Putamen (tissue), 1 donor: ENCODE measurements around the gene EMC10.
A peak's percentile ranks its signal among the peaks of the same experiment; 100 is the strongest.
"Not testable (repeated sequence)": the region's sequence is repeated elsewhere in the genome, so short reads cannot be mapped to it uniquely, and the experiment has no call there.

Experiments
- DNase-seq: peaks from one replicate; pipeline ENCODE4 v3.0.0-alpha.2; 2016; ENCODE audit warnings: low spot score

Gene EMC10

GRCh38 chr19:50514346-50515167 is 38.2 kb downstream of the EMC10 start:
- DNase-seq, result peak; percentile 82

GRCh38 chr19:50515168-50515561 is 38.9 kb downstream of the EMC10 start:
- DNase-seq, result no peak

- no peak for DNase-seq
Measured at GRCh38 chr19:50516456-50516855, 40.1 kb downstream of the EMC10 start.

GRCh38 chr19:50516964-50517703 is 40.8 kb downstream of the EMC10 start:
- DNase-seq, result no peak

DNA sequence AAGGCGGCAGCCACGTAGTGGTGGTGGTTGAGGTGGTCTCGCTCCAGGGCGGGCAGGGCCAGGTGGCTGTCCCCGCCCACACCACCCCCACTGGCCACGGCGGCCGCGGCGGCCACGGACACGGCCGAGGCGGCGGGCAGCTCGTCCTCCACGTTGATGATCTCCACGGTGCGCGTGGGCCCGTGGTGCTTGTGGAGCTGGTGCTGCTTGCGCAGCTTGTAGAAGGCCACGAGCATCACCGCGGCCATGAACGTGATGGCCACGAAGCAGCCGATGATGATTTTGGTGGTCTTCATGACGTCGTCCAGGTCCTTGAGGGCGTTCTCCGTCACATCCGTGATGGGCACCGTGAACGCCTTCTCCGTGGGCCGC is 41.4 kb downstream of the EMC10 start:
- no peak for DNase-seq

GRCh38 chr19:50518091-50519005 is 42.0 kb downstream of the EMC10 start:
- DNase-seq, result no peak

DNA sequence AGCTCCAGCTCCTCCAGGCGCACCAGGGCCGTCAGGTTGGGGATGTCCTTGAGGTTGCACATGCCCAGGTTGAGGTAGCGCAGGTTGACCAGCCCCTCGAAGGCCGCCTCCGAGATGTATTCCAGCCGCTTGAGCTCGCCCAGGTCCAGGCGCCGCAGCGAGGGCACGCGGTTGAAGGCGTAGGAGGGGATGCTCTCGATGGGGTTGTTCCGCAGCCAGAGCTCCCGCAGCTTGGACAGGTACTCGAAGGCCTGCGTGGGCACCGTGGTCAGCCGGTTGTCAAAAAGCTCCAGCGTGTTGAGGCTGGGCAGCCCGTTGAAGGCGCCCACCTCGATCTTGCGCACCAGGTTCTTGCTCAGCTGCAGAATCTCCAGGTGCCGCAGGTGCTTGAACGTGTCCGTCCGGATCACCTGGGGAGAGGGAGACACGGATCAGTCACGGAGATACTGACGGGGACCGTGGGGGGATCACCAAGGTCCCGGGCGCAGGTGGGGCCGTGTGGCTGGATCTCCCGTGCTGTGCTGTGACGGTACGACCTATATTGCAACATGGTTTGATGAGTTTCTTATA is 42.8 kb downstream of the EMC10 start:
- no peak for DNase-seq

- DNase-seq, result no peak
Measured at GRCh38 chr19:50520822-50521465, 44.6 kb downstream of the EMC10 start.

DNA sequence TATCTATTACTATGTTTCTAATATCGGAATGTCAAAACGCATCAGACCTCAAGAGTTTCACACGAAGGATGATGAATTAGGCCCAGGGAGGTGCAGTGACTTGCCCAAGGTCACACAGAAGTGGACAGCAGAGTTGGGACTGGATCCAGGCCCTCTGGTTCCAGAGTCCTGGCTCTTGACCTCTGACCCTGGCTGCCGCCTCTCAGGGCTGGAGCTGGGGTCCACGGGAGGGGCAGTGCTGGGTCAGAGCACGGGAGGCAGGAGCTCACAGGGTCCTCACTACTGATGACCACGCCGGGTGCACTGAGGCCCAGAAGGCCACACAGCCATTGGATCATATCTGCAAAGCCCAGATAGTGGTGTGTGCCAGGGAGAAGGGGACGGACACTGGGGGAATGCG is 46.6 kb downstream of the EMC10 start:
- DNase-seq, result no peak

GRCh38 chr19:50528052-50528451 is 51.7 kb downstream of the EMC10 start:
- not testable (repeated sequence) for DNase-seq

- DNase-seq, result no peak
Measured at GRCh38 chr19:50531171-50531612, 54.9 kb downstream of the EMC10 start.

- no peak for DNase-seq
Measured at GRCh38 chr19:50532952-50533351, 56.6 kb downstream of the EMC10 start.

- no peak for DNase-seq
Measured at GRCh38 chr19:50534478-50534877, 58.2 kb downstream of the EMC10 start.

GRCh38 chr19:50535672-50536187 is 59.4 kb downstream of the EMC10 start:
- DNase-seq, result no peak

GRCh38 chr19:50536662-50537305 is 60.5 kb downstream of the EMC10 start:
- no peak for DNase-seq

GRCh38 chr19:50537306-50537685 is 61.0 kb downstream of the EMC10 start:
- peak; percentile 42 for DNase-seq

DNA sequence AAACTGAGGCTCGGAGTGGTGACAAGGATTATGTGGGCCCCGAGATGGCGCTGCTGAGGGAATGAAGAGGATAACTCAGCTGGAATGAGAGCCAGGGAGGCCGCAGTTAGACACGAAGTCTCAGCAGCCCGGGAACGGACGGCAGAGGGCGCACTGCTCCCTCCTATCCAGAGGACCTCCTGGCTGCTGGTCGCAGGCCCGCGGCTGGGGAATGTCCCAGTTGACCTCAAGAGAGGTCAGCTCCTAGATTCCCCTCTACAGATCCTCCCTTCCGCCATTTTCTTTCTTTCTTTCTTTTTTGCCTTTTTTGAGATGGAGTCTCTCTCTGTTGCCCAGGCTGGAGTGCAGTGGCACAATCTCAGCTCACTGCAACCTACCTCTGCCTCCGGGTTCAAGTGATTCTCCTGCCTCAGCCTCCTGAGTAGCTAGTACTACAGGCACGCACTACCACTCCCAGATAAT is 61.5 kb downstream of the EMC10 start:
- DNase-seq, result peak; percentile 85
